GM12892 (cell line): ENCODE measurements around the gene TYW1B.
"Not testable (repeated sequence)": the region's sequence is repeated elsewhere in the genome, so short reads cannot be mapped to it uniquely, and the experiment has no call there.

ENCODE experiments used
- POLR2A ChIP-seq: IDR thresholded peaks from 2 replicates; pipeline ENCODE4 v1.6.1; 2011; ENCODE audit warnings: low read depth, low read length, control low read depth
- POLR2AphosphoS5 ChIP-seq: IDR thresholded peaks from 2 replicates; pipeline ENCODE4 v1.6.1; 2011; ENCODE audit warnings: low read depth, low read length, control low read depth
- TAF1 ChIP-seq: IDR thresholded peaks from 2 replicates; pipeline ENCODE4 v1.6.1; 2011; ENCODE audit warnings: low read depth, mild to moderate bottlenecking, control low read depth, low read length, borderline replicate concordance

DNA sequence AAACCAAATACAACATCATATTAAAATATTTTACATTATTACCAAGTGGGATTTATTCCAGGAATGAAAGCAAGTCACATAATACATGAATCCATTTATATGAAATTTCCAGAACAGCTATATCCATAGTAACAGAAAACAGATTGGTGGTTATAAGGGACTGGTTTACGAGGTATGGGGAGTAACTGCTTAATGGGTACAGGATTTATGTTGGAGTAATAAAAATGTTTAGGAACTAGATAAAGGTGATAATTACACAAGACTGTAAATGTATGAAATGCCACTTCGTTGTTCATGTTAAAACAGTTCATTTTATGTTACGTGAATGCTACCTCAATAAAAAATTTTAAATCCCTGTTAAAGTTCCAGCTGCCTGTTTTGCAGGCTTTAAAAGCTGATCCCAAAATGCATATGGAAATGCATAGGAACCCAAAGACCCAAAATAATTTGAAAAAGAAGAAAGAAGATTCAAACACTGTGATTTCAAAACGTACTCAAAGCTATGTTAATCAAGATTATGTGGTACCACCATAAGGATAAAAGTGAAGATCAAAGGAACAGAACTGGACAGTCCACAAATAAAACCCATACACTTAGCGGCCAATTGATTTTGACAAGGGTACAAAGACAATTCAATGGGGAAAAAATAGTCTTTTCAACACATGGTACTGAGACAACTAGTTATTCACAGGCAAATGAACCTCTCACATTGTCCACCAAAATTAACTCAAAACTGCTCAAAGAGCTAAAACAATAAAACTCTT lies 186.3 kb downstream of the TYW1B start:
- not testable (repeated sequence) for TF ChIP-seq TAF1, POLR2AphosphoS5, POLR2A
